Natural killer cell (primary cell): ENCODE results near the gene TMEM89. TPM values are rescaled to one million over a fixed set of nuclear protein-coding genes. Genes with fewer than 3 reads are reported as not detected.
A peak's percentile ranks its signal among the peaks of the same experiment; 100 is the strongest.

ENCODE experiments used
- ATAC-seq, 3 donors: fragments of 150-1000 bp in 2 of 3; fragments of 200-7000 bp in 1 of 3; cut with Tn5 transposase; 1 replicate in 1 of 3; 2 replicates in 2 of 3; pipeline ENCODE4 v1.10.0; 2021; ENCODE audit warnings: mild to moderate bottlenecking in 2 of 3, moderate library complexity in 2 of 3
- DNase-seq, 2 donors: peaks; one replicate each; pipeline versions ENCODE4 v3.0.0 to v3.0.0-alpha.2; 2013 to 2021; ENCODE audit warnings: mixed read lengths in 1 of 2
- H3K27ac ChIP-seq: one replicate; pipeline ENCODE4 v1.5.1; 2013; ENCODE audit warnings: mild to moderate bottlenecking, low read length
- H3K27me3 ChIP-seq: one replicate; pipeline ENCODE4 v1.6.1; 2013; ENCODE audit warnings: low read length; ENCODE audit not compliant: control insufficient read depth, insufficient read depth
- H3K36me3 ChIP-seq: one replicate; pipeline ENCODE4 v1.6.1; 2013; ENCODE audit warnings: low read length; ENCODE audit not compliant: control insufficient read depth, insufficient read depth
- H3K4me1 ChIP-seq: one replicate; pipeline ENCODE4 v1.6.1; 2013; ENCODE audit warnings: low read length; ENCODE audit not compliant: control insufficient read depth, insufficient read depth
- H3K4me3 ChIP-seq: one replicate; pipeline ENCODE4 v1.5.1; 2013; ENCODE audit warnings: low read length
- H3K9me3 ChIP-seq: one replicate; pipeline ENCODE4 v1.6.1; 2013; ENCODE audit warnings: low read length; ENCODE audit not compliant: control insufficient read depth, insufficient read depth
- H3K27ac Mint-ChIP-seq, 2 donors: one replicate each; pipeline ENCODE4 v1.8.0; 2022; ENCODE audit warnings: mild to moderate bottlenecking in 2 of 2, mixed read lengths in 2 of 2, moderate library complexity in 1 of 2
- H3K27me3 Mint-ChIP-seq, 2 donors: one replicate each; pipeline ENCODE4 v1.8.0; 2022; ENCODE audit warnings: low read depth in 2 of 2, mixed read lengths in 2 of 2
- H3K36me3 Mint-ChIP-seq: one replicate; pipeline ENCODE4 v1.8.0; 2022; ENCODE audit warnings: mixed read lengths
- H3K4me1 Mint-ChIP-seq, 2 donors: one replicate each; pipeline ENCODE4 v1.8.0; 2022; ENCODE audit warnings: mixed read lengths in 2 of 2
- H3K4me3 Mint-ChIP-seq: one replicate; pipeline ENCODE4 v1.8.0; 2022; ENCODE audit warnings: mild to moderate bottlenecking, moderate library complexity, mixed read lengths
- H3K9me3 Mint-ChIP-seq, 2 donors: one replicate each; pipeline ENCODE4 v1.8.0; 2022; ENCODE audit warnings: mixed read lengths in 2 of 2
- CTCF ChIP-seq: fragments of 200-600 bp; IDR thresholded peaks from one replicate; pipeline ENCODE4 v1.8.0; 2022; ENCODE audit warnings: antibody characterized with exemption
- whole genome bisulfite sequencing: methylation state at CpG from one replicate; pipeline ENCODE4 v1.1.7; 2013; ENCODE audit warnings: missing lambda C conversion rate; ENCODE audit not compliant: insufficient coverage; 5-methylcytosine and 5-hydroxymethylcytosine counted together
- intact Hi-C: fragments of 100-400 bp; cut with micrococcal nuclease; formaldehyde crosslinking; loops from one replicate; pipeline ENCODE4 v1.14.2; 2022
- total RNA-seq, 4 donors: library from RNA; stranded (reverse); fragments of 120-200 nt in 1 of 4; gene quantifications; one replicate each; pipeline versions ENCODE4 v1.2.3 to v1.2.4, GENCODE V29; 2013 to 2022

TMEM89 gene
- total RNA-seq, 3 donors from 2014 or later (not counting 1 experiment from before 2014, with no cell fraction given): not detected

DNA sequence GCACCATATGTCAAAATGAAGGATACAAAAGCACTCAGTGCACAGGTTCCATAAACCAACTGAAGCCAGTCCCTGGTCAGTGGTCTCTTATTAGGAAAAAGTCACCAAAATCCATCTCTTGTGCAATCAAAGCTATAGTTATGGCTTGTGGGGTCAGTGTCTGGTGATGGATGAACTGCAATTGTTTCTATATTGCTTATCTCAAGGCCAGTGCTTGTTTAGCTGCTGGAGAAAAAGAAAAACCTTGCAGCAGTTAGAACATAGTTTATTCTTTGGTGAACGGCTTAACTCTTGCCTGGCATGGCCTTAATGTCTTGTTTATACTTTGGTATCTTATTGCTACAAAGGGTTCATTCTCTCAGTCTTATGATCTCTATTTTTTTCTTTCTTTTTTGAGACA, 9.3 kb downstream of the TMEM89 start:
- no peaks in the 10 kb centered on the region for H3K27me3 ChIP-seq
- Mint-ChIP-seq H3K27me3 (no peaks in the 10 kb centered on the region), H3K4me1 (peaks cover 6 to 17% of the 10 kb centered on the region in 2 donors), H3K27ac (no peak overlapping the region), H3K36me3 (no peaks in the 10 kb centered on the region), H3K4me3 (no peak overlapping the region), H3K9me3 (no peaks in the 10 kb centered on the region)
- no peak for TF ChIP-seq CTCF
- no peak overlapping the region for H3K27ac ChIP-seq
- 100% methylated on average over 1 of the region's 1 CpG for WGBS
- DNase-seq (no peak), ATAC-seq (no peak)
- no peaks in the 10 kb centered on the region for H3K36me3 ChIP-seq
- peaks cover 4% of the 10 kb centered on the region for H3K9me3 ChIP-seq
- intact Hi-C loops: no loop called here
- peaks cover 14% of the 10 kb centered on the region for H3K4me1 ChIP-seq
- H3K4me3 ChIP-seq: no peak overlapping the region

- H3K27me3 Mint-ChIP-seq: no peaks in the 10 kb centered on the region
- peak; percentile 93 to 97 for DNase-seq
- intact Hi-C loops: loop anchor here (2.0 kb wide), 2 partner anchors 45 to 209 kb away; no protein-coding TSS in a partner anchor
- no peaks in the 10 kb centered on the region for H3K36me3 Mint-ChIP-seq
- peak within 1 kb of the TSS; percentile 90 to 98 for H3K27ac Mint-ChIP-seq
- peak; percentile 76 for TF ChIP-seq CTCF
- H3K4me1 Mint-ChIP-seq: peaks cover 6 to 21% of the 10 kb centered on the region in 2 donors
- Histone ChIP-seq H3K9me3 (no peaks in the 10 kb centered on the region), H3K4me3 (peak within 1 kb of the TSS; percentile 99), H3K27me3 (no peaks in the 10 kb centered on the region), H3K36me3 (peaks cover 15% of the 10 kb centered on the region), H3K4me1 (peaks cover 14% of the 10 kb centered on the region), H3K27ac (peak within 1 kb of the TSS; percentile 81)
- peak; percentile 98 to 100 (median 99) for ATAC-seq
- 3% methylated on average over 86 of the region's 86 CpGs for WGBS
- H3K4me3 Mint-ChIP-seq: peak within 1 kb of the TSS; percentile 99
- no peaks in the 10 kb centered on the region for H3K9me3 Mint-ChIP-seq
Measured at GRCh38 chr3:48609088-48610005, 12.2 kb downstream of the TMEM89 start, which contains the start of gene UQCRC1. TSS of gene UQCRC1 (minus strand) at chr3:48609646. CDS start at chr3:48609620, 26 bp downstream.

DNA sequence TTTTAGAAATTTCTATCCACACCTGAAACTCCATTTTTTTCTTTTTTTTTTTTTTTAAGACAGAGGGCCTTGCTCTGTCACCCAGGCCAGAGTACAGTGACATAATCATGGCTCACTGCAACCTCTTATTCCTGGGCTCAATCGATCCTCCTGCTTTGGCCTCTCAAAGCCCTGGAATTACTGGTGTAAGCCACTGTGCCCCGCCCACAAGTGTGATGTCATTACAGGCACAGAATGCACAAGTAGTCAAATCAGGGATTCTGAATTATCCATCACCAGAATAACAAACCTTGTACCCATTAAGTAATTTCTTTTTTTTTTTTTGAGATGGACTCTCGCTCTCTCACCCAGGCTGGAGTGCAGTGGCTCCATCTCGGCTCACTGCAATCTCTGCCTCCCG, 14.1 kb downstream of the TMEM89 start:
- no peak for ATAC-seq
- peak overlapping the region in 1 of 2 donors; percentile 98 for H3K27ac Mint-ChIP-seq
- WGBS: 97% methylated on average over 5 of the region's 5 CpGs
- Histone ChIP-seq H3K4me3 (no peak overlapping the region), H3K27ac (no peak overlapping the region), H3K4me1 (peaks cover 14% of the 10 kb centered on the region), H3K36me3 (peaks cover 33% of the 10 kb centered on the region), H3K9me3 (no peaks in the 10 kb centered on the region), H3K27me3 (no peaks in the 10 kb centered on the region)
- H3K4me1 Mint-ChIP-seq: peaks cover 6 to 21% of the 10 kb centered on the region in 2 donors
- H3K9me3 Mint-ChIP-seq: no peaks in the 10 kb centered on the region
- intact Hi-C loops: no loop called here
- no peak for TF ChIP-seq CTCF
- no peaks in the 10 kb centered on the region for H3K36me3 Mint-ChIP-seq
- DNase-seq: peak in 1 of 2 donors; percentile 26
- no peaks in the 10 kb centered on the region for H3K27me3 Mint-ChIP-seq
- no peak overlapping the region for H3K4me3 Mint-ChIP-seq
